ENCODE data around the gene LRRC49. TPM values are rescaled to one million over a fixed set of nuclear protein-coding genes. Genes with fewer than 3 reads are reported as not detected.

LRRC49 gene
- total RNA-seq, 1 experiment from 2014 or later = 8.3 TPM

- H3K27me3 ChIP-seq (ENCODE audit: insufficient read depth, low read length) = no peaks in the 10 kb centered on the region
- H4K20me1 ChIP-seq (ENCODE audit: control insufficient read depth, insufficient read depth, insufficient read length) = no peaks in the 10 kb centered on the region
- no peak for DNase-seq
- Mint-ChIP-seq H3K4me3 (no peak overlapping the region), H3K9me3 (peaks cover 0 to 5% of the 10 kb centered on the region in 2 experiments; a peak in 2 of 5 replicates), H3K36me3 (ENCODE audit: insufficient read depth in 1 of 3, low read depth in 3 of 3) (peaks cover 8 to 19% (median 13%) of the 10 kb centered on the region in 3 experiments), H3K4me1 (peaks cover 5 to 11% of the 10 kb centered on the region in 2 experiments; a peak in 2 of 4 replicates), H3K27ac (no peak overlapping the region), H3K27me3 (ENCODE audit: low read depth) (peaks cover 1% of the 10 kb centered on the region; the same call in 1 of the 2 replicates)
- H2BK15ac ChIP-seq (ENCODE audit: low read depth, low read length) = no peak overlapping the region
- H3K4me1 ChIP-seq (ENCODE audit: insufficient read depth, low read length) = no peaks in the 10 kb centered on the region
- no peak overlapping the region for H3K4ac ChIP-seq (ENCODE audit: low read depth, low read length)
- H3K9ac ChIP-seq (ENCODE audit: extremely low read depth, insufficient read length, low read length) = no peak overlapping the region
- no peak overlapping the region for H3K18ac ChIP-seq (ENCODE audit: insufficient read length, low read depth, low read length)
- H3K9me3 ChIP-seq (ENCODE audit: control insufficient read depth, low read depth, low read length) = no peaks in the 10 kb centered on the region
- no peak overlapping the region for H3K14ac ChIP-seq (ENCODE audit: insufficient read depth, low read length)
- no peak overlapping the region for H2BK20ac ChIP-seq (ENCODE audit: low read depth, low read length, poor library complexity, severe bottlenecking)
- H2BK12ac ChIP-seq (ENCODE audit: insufficient read length, low read depth, low read length) = no peak overlapping the region
- no peak overlapping the region for H2BK5ac ChIP-seq (ENCODE audit: insufficient read length, low read length)
- no peak overlapping the region for H4K5ac ChIP-seq (ENCODE audit: insufficient read length, low read depth, low read length)
- no peaks in the 10 kb centered on the region for H3K79me2 ChIP-seq (ENCODE audit: insufficient read depth, low read length)
- H2AFZ ChIP-seq (ENCODE audit: low read length) = no peak overlapping the region
- no peak overlapping the region for H3K4me2 ChIP-seq (ENCODE audit: insufficient read depth, insufficient read length, low read length)
- no peak overlapping the region for H3K27ac ChIP-seq (ENCODE audit: insufficient read length, low read depth, low read length)
- TF ChIP-seq, protein P1, sequence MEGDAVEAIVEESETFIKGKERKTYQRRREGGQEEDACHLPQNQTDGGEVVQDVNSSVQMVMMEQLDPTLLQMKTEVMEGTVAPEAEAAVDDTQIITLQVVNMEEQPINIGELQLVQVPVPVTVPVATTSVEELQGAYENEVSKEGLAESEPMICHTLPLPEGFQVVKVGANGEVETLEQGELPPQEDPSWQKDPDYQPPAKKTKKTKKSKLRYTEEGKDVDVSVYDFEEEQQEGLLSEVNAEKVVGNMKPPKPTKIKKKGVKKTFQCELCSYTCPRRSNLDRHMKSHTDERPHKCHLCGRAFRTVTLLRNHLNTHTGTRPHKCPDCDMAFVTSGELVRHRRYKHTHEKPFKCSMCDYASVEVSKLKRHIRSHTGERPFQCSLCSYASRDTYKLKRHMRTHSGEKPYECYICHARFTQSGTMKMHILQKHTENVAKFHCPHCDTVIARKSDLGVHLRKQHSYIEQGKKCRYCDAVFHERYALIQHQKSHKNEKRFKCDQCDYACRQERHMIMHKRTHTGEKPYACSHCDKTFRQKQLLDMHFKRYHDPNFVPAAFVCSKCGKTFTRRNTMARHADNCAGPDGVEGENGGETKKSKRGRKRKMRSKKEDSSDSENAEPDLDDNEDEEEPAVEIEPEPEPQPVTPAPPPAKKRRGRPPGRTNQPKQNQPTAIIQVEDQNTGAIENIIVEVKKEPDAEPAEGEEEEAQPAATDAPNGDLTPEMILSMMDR (conservative IDR thresholded peaks at IDR 0.05) = no peak
- no peak overlapping the region for H4K8ac ChIP-seq (replicated peaks; ENCODE audit: insufficient read length, low read depth, low read length)
- H3K56ac ChIP-seq (ENCODE audit: insufficient read length, low read depth, low read length) = no peak overlapping the region
- H2AK5ac ChIP-seq (ENCODE audit: insufficient read length, low read length) = no peak overlapping the region
- no peak overlapping the region for H3T11ph ChIP-seq (ENCODE audit: low read length)
- H2BK120ac ChIP-seq (ENCODE audit: low read depth, low read length, poor library complexity, severe bottlenecking) = no peak overlapping the region
- H4K91ac ChIP-seq (ENCODE audit: insufficient read length, low read depth, low read length) = no peak overlapping the region
- no peak overlapping the region for H3K23ac ChIP-seq (ENCODE audit: insufficient read length, low read depth, low read length)
- H3K79me1 ChIP-seq (ENCODE audit: insufficient read depth, low read depth, low read length, poor library complexity, severe bottlenecking) = no peaks in the 10 kb centered on the region
- no peaks in the 10 kb centered on the region for H3K23me2 ChIP-seq (ENCODE audit: insufficient read length, low read depth, low read length, poor library complexity, severe bottlenecking)
Measured at GRCh38 chr15:70906842-70907241, 14.2 kb downstream of the LRRC49 start.
